PFSK-1 (cell line): ENCODE results near the gene CYP4X1.

ENCODE experiments used
- FOXP2 ChIP-seq: optimal IDR thresholded peaks from 2 replicates; pipeline ENCODE3; 2011; ENCODE audit warnings: borderline replicate concordance, control low read depth, inconsistent platforms; ENCODE audit not compliant: insufficient read depth; ENCODE audit errors: extremely low read length, extremely low read depth
- POLR2AphosphoS5 ChIP-seq: IDR thresholded peaks from 2 replicates; pipeline ENCODE4 v1.6.1; 2012; ENCODE audit warnings: low read depth, mild to moderate bottlenecking, control low read depth, low read length, moderate library complexity
- SIN3A ChIP-seq: IDR thresholded peaks from 2 replicates; pipeline ENCODE4 v1.6.1; 2012; ENCODE audit warnings: mild to moderate bottlenecking, low read length, moderate library complexity, borderline replicate concordance; ENCODE audit not compliant: insufficient read depth
- TAF1 ChIP-seq: IDR thresholded peaks from 2 replicates; pipeline ENCODE4 v1.6.1; 2012; ENCODE audit warnings: low read length, control low read depth, borderline replicate concordance; ENCODE audit not compliant: insufficient read depth
- TF ChIP-seq, protein P1 (sequence below), 2 experiments: IDR thresholded peaks; 2 replicates each; pipeline versions ENCODE4 v1.6.1 to v1.8.0; 2011 to 2012; ENCODE audit warnings: low read depth in 2 of 2, low read length in 2 of 2, control low read depth in 1 of 2, inconsistent platforms in 1 of 2, mild to moderate bottlenecking in 1 of 2, moderate library complexity in 1 of 2; ENCODE audit not compliant: insufficient read depth in 1 of 2

Gene CYP4X1

DNA sequence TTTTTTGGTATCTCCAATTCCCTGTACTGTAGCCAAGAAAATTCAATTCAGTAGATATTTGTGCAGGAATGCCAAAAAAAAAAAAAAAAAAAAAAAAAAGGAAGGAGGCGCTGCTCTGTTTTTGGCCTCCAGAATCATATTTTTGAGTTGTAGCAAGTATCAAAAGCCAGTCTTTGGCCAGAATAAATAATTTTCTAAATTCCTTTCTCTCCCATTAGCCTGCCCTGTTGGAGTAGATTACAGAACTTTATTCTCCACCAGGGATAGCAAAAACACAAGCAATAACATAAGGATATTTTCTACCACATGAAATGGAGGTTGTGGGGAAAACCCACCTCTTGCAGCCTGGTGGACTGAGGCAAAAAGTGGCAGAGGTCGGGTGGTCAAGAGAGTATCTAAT lies 2.4 kb upstream of the CYP4X1 start:
- no peak for TF ChIP-seq TAF1
- no peak for TF ChIP-seq SIN3A
- TF ChIP-seq FOXP2: no peak
- TF ChIP-seq, protein P1, sequence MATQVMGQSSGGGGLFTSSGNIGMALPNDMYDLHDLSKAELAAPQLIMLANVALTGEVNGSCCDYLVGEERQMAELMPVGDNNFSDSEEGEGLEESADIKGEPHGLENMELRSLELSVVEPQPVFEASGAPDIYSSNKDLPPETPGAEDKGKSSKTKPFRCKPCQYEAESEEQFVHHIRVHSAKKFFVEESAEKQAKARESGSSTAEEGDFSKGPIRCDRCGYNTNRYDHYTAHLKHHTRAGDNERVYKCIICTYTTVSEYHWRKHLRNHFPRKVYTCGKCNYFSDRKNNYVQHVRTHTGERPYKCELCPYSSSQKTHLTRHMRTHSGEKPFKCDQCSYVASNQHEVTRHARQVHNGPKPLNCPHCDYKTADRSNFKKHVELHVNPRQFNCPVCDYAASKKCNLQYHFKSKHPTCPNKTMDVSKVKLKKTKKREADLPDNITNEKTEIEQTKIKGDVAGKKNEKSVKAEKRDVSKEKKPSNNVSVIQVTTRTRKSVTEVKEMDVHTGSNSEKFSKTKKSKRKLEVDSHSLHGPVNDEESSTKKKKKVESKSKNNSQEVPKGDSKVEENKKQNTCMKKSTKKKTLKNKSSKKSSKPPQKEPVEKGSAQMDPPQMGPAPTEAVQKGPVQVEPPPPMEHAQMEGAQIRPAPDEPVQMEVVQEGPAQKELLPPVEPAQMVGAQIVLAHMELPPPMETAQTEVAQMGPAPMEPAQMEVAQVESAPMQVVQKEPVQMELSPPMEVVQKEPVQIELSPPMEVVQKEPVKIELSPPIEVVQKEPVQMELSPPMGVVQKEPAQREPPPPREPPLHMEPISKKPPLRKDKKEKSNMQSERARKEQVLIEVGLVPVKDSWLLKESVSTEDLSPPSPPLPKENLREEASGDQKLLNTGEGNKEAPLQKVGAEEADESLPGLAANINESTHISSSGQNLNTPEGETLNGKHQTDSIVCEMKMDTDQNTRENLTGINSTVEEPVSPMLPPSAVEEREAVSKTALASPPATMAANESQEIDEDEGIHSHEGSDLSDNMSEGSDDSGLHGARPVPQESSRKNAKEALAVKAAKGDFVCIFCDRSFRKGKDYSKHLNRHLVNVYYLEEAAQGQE (IDR thresholded peaks at IDR 0.05; ENCODE audit: insufficient read depth in 1 of 2, low read depth in 2 of 2, low read length in 2 of 2): no peak
- TF ChIP-seq POLR2AphosphoS5: no peak

DNA sequence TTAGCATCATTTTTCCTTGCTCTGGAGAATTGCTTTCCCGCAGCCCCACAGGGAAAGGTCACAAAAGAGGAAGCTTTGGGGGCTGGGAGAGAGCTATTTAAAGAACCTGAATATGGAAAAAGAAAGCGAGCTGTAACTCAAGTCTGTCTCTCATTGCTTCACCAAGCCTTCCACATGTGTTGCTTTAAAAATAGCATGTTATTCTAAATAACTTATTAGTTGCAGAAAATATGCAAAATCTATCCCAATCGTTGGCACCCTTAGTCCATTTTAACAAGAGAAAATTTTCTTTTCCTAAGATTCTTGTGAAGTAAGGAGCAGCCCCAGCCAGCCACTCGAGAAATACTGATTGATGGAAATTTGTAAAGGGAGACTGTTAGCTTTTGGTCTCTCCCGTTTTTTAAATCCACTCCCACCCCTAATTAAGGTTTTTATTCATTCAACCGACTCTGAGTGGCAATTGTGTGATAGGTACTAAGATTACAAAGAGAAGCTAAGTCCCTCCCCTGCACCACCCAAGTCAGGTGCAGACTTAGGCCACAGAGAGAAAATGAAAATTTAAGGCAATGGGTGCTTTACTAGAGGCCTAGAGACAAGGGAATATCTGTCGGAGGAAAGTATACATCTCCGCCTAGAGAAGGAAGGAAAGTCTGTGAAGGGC lies 802 bp downstream of the CYP4X1 start:
- TF ChIP-seq POLR2AphosphoS5 (no peak), SIN3A (no peak), FOXP2 (no peak), TAF1 (no peak)
- TF ChIP-seq, protein P1 (IDR thresholded peaks at IDR 0.05; ENCODE audit: insufficient read depth in 1 of 2, low read depth in 2 of 2, low read length in 2 of 2): no peak

DNA sequence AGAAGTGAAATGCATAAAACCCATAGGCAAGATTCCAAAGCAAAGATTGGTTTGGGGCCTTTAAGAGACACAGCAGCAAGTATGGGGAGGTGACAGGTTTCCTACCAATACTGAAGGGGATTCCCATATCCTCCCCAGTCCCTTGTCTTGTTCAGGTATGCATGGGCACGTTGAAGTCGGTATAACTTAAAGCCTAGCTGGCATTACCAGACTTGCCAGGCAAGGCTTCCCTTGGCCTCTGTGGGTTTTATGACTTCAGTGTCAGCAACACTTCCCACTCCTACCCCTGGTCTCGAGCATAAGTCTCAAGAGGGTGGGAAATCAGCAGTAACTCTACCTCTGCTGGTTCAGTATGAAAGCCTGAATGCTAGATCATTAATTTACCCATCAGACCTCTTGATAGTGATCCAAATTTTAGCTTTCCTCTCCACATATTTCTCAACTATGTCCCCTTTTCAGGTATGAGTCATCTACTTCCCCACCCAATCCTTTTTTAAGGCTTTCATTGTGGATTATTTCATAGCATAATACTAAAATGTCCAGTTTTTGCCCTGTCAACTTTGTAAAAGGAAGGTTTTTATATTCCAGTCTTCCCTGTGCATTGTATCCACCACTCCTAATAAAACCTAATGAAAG lies 6.8 kb downstream of the CYP4X1 start:
- TF ChIP-seq POLR2AphosphoS5 (no peak), FOXP2 (no peak), TAF1 (no peak), SIN3A (no peak)

DNA sequence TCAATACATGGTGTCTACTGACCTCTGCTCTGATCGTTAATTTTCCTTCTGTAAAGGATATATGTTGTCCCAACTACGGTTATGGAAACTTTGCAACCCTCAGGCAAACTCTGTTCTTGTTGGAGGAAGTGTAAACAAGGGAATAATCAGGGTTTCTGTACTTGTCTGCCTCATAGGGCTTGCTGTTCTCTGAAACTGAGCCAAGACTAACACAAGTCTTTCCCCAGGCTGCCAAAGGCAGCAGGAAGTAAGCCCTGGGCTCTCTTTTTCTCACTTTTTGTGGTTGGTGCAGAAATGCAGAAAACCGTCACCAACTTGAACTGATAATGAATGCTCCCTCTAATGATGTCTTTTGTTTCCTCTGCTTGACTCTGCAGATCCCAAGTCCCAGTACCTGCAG lies 7.6 kb downstream of the CYP4X1 start:
- TF ChIP-seq POLR2AphosphoS5 (no peak), FOXP2 (no peak), TAF1 (no peak), SIN3A (no peak)
- TF ChIP-seq, protein P1 (IDR thresholded peaks at IDR 0.05; ENCODE audit: insufficient read depth in 1 of 2, low read depth in 2 of 2, low read length in 2 of 2): no peak

DNA sequence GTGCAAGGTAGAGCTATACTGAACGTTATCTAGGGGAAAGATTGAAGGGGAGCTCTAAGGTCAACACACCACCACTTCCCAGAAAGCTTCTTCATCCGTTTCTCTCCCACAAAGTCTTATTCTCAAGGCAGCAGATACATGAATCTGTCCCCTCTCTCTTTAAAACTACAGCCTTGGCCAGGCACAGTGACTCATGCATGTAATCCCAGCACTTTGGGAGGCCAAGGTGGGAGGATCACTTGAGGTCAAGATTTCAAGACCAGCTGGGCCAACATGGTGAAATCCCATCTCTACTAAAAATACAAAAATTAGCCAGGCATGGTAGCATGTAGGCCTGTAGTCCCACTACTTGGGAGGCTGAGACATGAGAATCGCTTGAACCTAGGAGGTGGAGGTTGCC lies 8.1 kb downstream of the CYP4X1 start:
- TF ChIP-seq, protein P1 (IDR thresholded peaks at IDR 0.05; ENCODE audit: insufficient read depth in 1 of 2, low read depth in 2 of 2, low read length in 2 of 2): no peak
- TF ChIP-seq POLR2AphosphoS5 (no peak), TAF1 (no peak), SIN3A (no peak), FOXP2 (no peak)
